ENCODE results near the gene NKX1-1. TPM values are rescaled to one million over a fixed set of nuclear protein-coding genes. Genes with fewer than 3 reads are reported as not detected.

The NKX1-1 gene
- total and polyA plus RNA-seq, 9 of the 15 experiments (the other 6 are each of a cell fraction or from before 2014, with no cell fraction given): not detected

DNA sequence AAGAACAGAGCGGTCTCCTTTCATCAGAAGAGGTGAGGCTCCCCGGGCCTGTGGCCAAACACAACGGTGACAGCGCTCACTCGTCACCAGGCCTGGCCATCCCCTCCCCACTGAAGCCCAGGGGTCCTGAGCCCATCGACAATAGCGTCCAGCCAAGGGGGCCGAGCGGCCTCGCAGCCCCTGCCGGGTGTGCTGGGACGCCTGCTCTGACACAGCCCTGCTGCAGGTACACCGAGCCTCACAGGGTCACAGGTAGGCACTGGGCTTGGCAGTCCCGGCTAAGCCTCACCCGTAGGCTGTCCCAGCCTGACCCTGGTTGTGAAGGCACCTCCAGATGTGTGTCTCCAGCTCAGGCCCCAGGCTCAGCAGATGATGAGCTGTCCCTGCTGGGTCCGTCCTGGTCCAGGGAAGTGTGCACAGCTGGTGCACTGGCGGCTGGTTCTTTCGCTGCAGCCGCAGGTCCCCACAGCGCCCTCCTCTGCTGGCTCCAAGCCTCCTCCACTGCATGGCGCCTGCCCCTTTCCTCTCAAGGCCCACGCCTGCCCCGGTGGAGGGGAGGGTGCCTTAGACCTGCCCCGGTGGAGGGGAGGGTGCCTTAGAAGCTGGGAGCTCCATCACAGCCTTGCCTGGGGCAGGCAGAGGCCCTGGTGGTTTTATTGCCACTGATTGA lies 37.7 kb downstream of the NKX1-1 start (continued):
- TF ChIP-seq ZBTB33 (CRISPR knock-in tag; IDR thresholded peaks at IDR 0.05): peak; percentile 95

DNA sequence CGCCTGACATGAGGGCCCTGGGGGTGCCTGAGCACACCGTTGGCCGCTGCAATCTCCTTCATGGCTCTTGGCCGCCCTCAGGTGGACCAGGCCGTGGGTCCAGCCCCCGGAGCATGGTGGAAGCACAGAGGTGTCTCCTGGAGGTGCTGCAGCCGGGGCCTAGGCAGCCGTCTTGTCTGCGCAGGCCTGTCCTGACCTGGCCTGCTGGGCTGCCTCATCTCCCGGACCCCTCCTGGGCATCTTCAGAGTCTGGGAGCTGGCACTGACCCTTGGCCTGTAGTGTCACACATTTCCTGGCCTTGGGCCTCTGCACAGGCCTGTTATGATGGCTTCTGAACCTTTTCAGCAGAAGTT lies 38.3 kb downstream of the NKX1-1 start:
- Histone ChIP-seq H3K4me2 (ENCODE audit: insufficient read depth, low read length) (no peak overlapping the region), H4K20me1 (replicated peaks; ENCODE audit: control insufficient read depth, insufficient read depth, low read length) (no peaks in the 10 kb centered on the region), H2AFZ (ENCODE audit: low read depth, low read length) (no peak overlapping the region), H3K4me1 (replicated peaks in 1 of 2; ENCODE audit: control insufficient read depth in 2 of 2, insufficient read depth in 2 of 2, low read length in 2 of 2) (peaks cover 0 to 17% of the 10 kb centered on the region in 2 experiments; a peak in 1 of 5 replicates), H3K9me1 (ENCODE audit: control insufficient read depth, insufficient read depth, low read length) (no peaks in the 10 kb centered on the region), H3K4me3 (no peak overlapping the region), H3K9me3 (replicated peaks; ENCODE audit: control insufficient read depth, insufficient read depth, low read depth, low read length) (no peaks in the 10 kb centered on the region), H3K27ac (ENCODE audit: extremely low read depth, low read depth, low read length) (no peak overlapping the region), H3K27me3 (ENCODE audit: control insufficient read depth in 2 of 2, insufficient read depth in 2 of 2, low read length in 2 of 2) (no peaks in the 10 kb centered on the region), H3K36me3 (ENCODE audit: control insufficient read depth, insufficient read depth, low read length) (no peaks in the 10 kb centered on the region; the same call in 2 of the 3 replicates), H3K79me2 (ENCODE audit: control insufficient read depth, insufficient read depth, low read length) (no peaks in the 10 kb centered on the region), H3K9ac (ENCODE audit: insufficient read depth in 1 of 2, low read depth in 2 of 2, low read length in 2 of 2) (peak overlapping the region in 1 of 2 experiments; percentile 68; a peak in 2 of 4 replicates)
- WGBS (ENCODE audit: insufficient coverage, low coverage, missing lambda C conversion rate): 86% methylated on average over 8 of the region's 10 CpGs
- FAIRE-seq: no peak
- no peak for DNase-seq (ENCODE audit: extremely low read depth in 1 of 4, low spot score in 3 of 4)
- intact Hi-C loops (cut with micrococcal nuclease) (no loop called here), in situ Hi-C loops (cut with MboI) (no loop called here)
- ATAC-seq: peak; percentile 32; the same call in 2 of the 3 replicates
- ChIA-PET POLR2A (no interaction called here), CTCF (ENCODE audit: low intra/inter-chr PET ratio) (no interaction called here)
- BruUV-seq (replicated peaks): no TSS peak
- TF ChIP-seq CGGBP1 (CRISPR knock-in tag; IDR thresholded peaks at IDR 0.05) (no peak), ZNF282 (CRISPR knock-in tag; IDR thresholded peaks at IDR 0.05) (no peak), ZNF24 (IDR thresholded peaks at IDR 0.05) (no peak), U2AF2 (optimal IDR thresholded peaks at IDR 0.05; ENCODE audit: low read depth, low read length) (no peak), RNF2 (IDR thresholded peaks at IDR 0.05) (no peak), POLR3A (IDR thresholded peaks at IDR 0.05; ENCODE audit: borderline replicate concordance, extremely low read depth, insufficient read depth, insufficient read length) (no peak), ZFP30 (CRISPR knock-in tag; IDR thresholded peaks at IDR 0.05; ENCODE audit: borderline replicate concordance) (no peak), HDAC8 (tag; IDR thresholded peaks at IDR 0.05) (no peak), ZBTB26 (CRISPR knock-in tag; IDR thresholded peaks at IDR 0.05) (no peak)
- TF ChIP-seq, protein P1, sequence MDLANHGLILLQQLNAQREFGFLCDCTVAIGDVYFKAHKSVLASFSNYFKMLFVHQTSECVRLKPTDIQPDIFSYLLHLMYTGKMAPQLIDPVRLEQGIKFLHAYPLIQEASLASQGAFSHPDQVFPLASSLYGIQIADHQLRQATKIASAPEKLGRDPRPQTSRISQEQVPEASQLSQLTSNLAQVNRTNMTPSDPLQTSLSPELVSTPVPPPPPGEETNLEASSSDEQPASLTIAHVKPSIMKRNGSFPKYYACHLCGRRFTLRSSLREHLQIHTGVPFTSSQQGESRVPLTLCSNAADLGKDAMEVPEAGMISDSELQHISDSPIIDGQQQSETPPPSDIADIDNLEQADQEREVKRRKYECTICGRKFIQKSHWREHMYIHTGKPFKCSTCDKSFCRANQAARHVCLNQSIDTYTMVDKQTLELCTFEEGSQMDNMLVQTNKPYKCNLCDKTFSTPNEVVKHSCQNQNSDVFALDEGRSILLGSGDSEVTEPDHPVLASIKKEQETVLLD (IDR thresholded peaks at IDR 0.05): no peak
- TF ChIP-seq, protein P2, sequence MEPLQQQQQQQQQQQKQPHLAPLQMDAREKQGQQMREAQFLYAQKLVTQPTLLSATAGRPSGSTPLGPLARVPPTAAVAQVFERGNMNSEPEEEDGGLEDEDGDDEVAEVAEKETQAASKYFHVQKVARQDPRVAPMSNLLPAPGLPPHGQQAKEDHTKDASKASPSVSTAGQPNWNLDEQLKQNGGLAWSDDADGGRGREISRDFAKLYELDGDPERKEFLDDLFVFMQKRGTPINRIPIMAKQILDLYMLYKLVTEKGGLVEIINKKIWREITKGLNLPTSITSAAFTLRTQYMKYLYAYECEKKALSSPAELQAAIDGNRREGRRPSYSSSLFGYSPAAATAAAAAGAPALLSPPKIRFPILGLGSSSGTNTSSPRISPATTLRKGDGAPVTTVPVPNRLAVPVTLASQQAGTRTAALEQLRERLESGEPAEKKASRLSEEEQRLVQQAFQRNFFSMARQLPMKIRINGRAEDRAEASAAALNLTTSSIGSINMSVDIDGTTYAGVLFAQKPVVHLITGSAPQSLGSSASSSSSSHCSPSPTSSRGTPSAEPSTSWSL (CRISPR knock-in tag; IDR thresholded peaks at IDR 0.05; ENCODE audit: borderline replicate concordance): no peak
- TF ChIP-seq, protein P3, sequence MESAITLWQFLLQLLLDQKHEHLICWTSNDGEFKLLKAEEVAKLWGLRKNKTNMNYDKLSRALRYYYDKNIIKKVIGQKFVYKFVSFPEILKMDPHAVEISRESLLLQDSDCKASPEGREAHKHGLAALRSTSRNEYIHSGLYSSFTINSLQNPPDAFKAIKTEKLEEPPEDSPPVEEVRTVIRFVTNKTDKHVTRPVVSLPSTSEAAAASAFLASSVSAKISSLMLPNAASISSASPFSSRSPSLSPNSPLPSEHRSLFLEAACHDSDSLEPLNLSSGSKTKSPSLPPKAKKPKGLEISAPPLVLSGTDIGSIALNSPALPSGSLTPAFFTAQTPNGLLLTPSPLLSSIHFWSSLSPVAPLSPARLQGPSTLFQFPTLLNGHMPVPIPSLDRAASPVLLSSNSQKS (CRISPR knock-in tag; IDR thresholded peaks at IDR 0.05): no peak

All from K562 (cell line).